GM21526 (cell line): ENCODE data around the gene CPSF2.
"Not testable (repeated sequence)": the region's sequence is repeated elsewhere in the genome, so short reads cannot be mapped to it uniquely, and the experiment has no call there.

Experiments used
- ATAC-seq: cut with Tn5 transposase; IDR thresholded peaks from one replicate; pipeline ENCODE4 v1.9.1; 2021; ENCODE audit warnings: moderate library complexity; ENCODE audit not compliant: unreplicated experiment, low FRiP score

CPSF2 gene

GRCh38 chr14:92154283-92154942 is 32.6 kb downstream of the CPSF2 start:
- ATAC-seq, result no peak

- ATAC-seq, result no peak
Measured at GRCh38 chr14:92160619-92161018, 38.9 kb downstream of the CPSF2 start.

GRCh38 chr14:92161521-92161920 is 39.8 kb downstream of the CPSF2 start:
- ATAC-seq, result no peak

- ATAC-seq, result no peak
Measured at GRCh38 chr14:92164958-92165357, 43.2 kb downstream of the CPSF2 start.

GRCh38 chr14:92173668-92174067 is 51.9 kb downstream of the CPSF2 start:
- ATAC-seq, result no peak

GRCh38 chr14:92175811-92176210 is 54.0 kb downstream of the CPSF2 start:
- ATAC-seq, result no peak

GRCh38 chr14:92176476-92176875 is 54.7 kb downstream of the CPSF2 start:
- no peak for ATAC-seq

GRCh38 chr14:92179178-92179577 is 57.4 kb downstream of the CPSF2 start:
- ATAC-seq, result not testable (repeated sequence)

GRCh38 chr14:92185559-92185958 is 63.8 kb downstream of the CPSF2 start:
- no peak for ATAC-seq

- not testable (repeated sequence) for ATAC-seq
Measured at GRCh38 chr14:92187616-92188015, 65.8 kb downstream of the CPSF2 start.

GRCh38 chr14:92190768-92191167 is 69.0 kb downstream of the CPSF2 start:
- no peak for ATAC-seq

GRCh38 chr14:92198804-92199203 is 77.0 kb downstream of the CPSF2 start:
- ATAC-seq, result no peak

GRCh38 chr14:92199763-92200162 is 78.0 kb downstream of the CPSF2 start:
- ATAC-seq, result no peak

GRCh38 chr14:92203116-92203515 is 81.3 kb downstream of the CPSF2 start:
- ATAC-seq, result no peak

GRCh38 chr14:92204792-92205191 is 83.0 kb downstream of the CPSF2 start:
- no peak for ATAC-seq

GRCh38 chr14:92207012-92207927 is 85.5 kb downstream of the CPSF2 start:
- ATAC-seq, result no peak

- no peak for ATAC-seq
Measured at GRCh38 chr14:92207928-92208265, 86.1 kb downstream of the CPSF2 start.

- ATAC-seq, result no peak
Measured at GRCh38 chr14:92209141-92209540, 87.4 kb downstream of the CPSF2 start.

- ATAC-seq, result not testable (repeated sequence)
Measured at GRCh38 chr14:92213125-92213524, 91.4 kb downstream of the CPSF2 start.

- ATAC-seq, result no peak
Measured at GRCh38 chr14:92215579-92215978, 93.8 kb downstream of the CPSF2 start.

GRCh38 chr14:92217936-92218335 is 96.2 kb downstream of the CPSF2 start:
- no peak for ATAC-seq
